HCT116 (cell line): ENCODE data around the gene RHOB. TPM values are rescaled to one million over a fixed set of nuclear protein-coding genes. Genes with fewer than 3 reads are reported as not detected.

Source experiments
- ATAC-seq: fragments of 200-7000 bp; cut with Tn5 transposase; 2 replicates; pipeline ENCODE4 v1.9.1; 2020; ENCODE audit warnings: mild to moderate bottlenecking, moderate library complexity
- BruUV-seq: library from RNA; stranded (reverse); fragments of 400-500 nt; replicated peaks from 2 replicates; lab custom pipeline; 2021; lab: Mats Ljungman, UMichigan
- CTCF ChIA-PET: fragments of 300-600 bp; sonication (Branson Sonifier 250); formaldehyde crosslinking; loops from one replicate; lab custom pipeline; 2021; ENCODE audit warnings: antibody characterized with exemption; lab: Charles Lee
- POLR2A ChIA-PET: fragments of 300-600, 350-600 bp; sonication (Branson Sonifier 250); formaldehyde crosslinking; loops from one replicate; lab custom pipeline; 2021; ENCODE audit warnings: antibody characterized with exemption; lab: Charles Lee
- RAD21 ChIA-PET, 2 experiments: fragments of 300-600 bp; sonication (Branson Sonifier 250); formaldehyde crosslinking; loops; one replicate each; lab custom pipeline; 2023; ENCODE audit warnings: low total read pairs in 2 of 2; ENCODE audit not compliant: uncharacterized antibody in 2 of 2, unreplicated experiment in 2 of 2, low non-redundant PET in 1 of 2; lab: Charles Lee
- DNase-seq: peaks from one replicate; pipeline ENCODE4 v3.0.0-alpha.2; 2010; ENCODE audit warnings: low read depth, low spot score
- H2AFZ ChIP-seq: fragments of 200-600 bp; shearing (Covaris generic), sonication (generic); 2 replicates; pipeline ENCODE4 v1.6.1; 2017; ENCODE audit warnings: low read depth, mixed run types, mixed read lengths, antibody characterized with exemption, low read length; ENCODE audit not compliant: poor library complexity, severe bottlenecking
- H3K27ac ChIP-seq: 2 replicates; pipeline ENCODE4 v1.5.1; 2012; ENCODE audit warnings: low read depth, low read length
- H3K27me3 ChIP-seq: fragments of 200-600 bp; sonication (generic); 2 replicates; pipeline ENCODE4 v1.6.1; 2016; ENCODE audit warnings: mixed run types, low read length, mixed read lengths; ENCODE audit not compliant: insufficient read depth
- H3K36me3 ChIP-seq, 2 experiments: fragments of 200-500 bp in 1 of 2; fragments of 200-600 bp in 1 of 2; sonication (Bioruptor generic) in 1 of 2; sonication (generic) in 1 of 2; 2 replicates each; pipeline versions ENCODE4 v1.5.1 to v1.6.1; 2014 to 2016; ENCODE audit warnings: low read length in 2 of 2, inconsistent platforms in 1 of 2, mixed read lengths in 1 of 2, mixed run types in 1 of 2; ENCODE audit not compliant: insufficient read depth in 2 of 2, control insufficient read depth in 1 of 2
- H3K4me1 ChIP-seq, 2 experiments: fragments of 200-600 bp in 1 of 2; sonication (generic) in 1 of 2; 2 replicates each; pipeline versions ENCODE4 v1.5.1 to v1.6.1; 2012 to 2017; ENCODE audit warnings: low read length in 2 of 2, inconsistent platforms in 1 of 2, mild to moderate bottlenecking in 1 of 2, mixed read lengths in 1 of 2, mixed run types in 1 of 2, moderate library complexity in 1 of 2; ENCODE audit not compliant: insufficient read depth in 2 of 2, control insufficient read depth in 1 of 2
- H3K4me2 ChIP-seq: fragments of 200-600 bp; sonication (generic); 2 replicates; pipeline ENCODE4 v1.6.1; 2017; ENCODE audit warnings: mixed run types, low read length, mixed read lengths
- H3K4me3 ChIP-seq, 2 experiments: fragments of 200-600 bp in 1 of 2; sonication (generic) in 1 of 2; replicated peaks in 1 of 2; 2 replicates each; pipeline ENCODE4 v1.5.1; 2011 to 2016; ENCODE audit warnings: low read length in 2 of 2, control low read depth in 1 of 2, low read depth in 1 of 2, mild to moderate bottlenecking in 1 of 2, mixed read lengths in 1 of 2, mixed run types in 1 of 2
- H3K79me2 ChIP-seq: fragments of 200-600 bp; sonication (generic); 2 replicates; pipeline ENCODE4 v1.6.1; 2017; ENCODE audit warnings: mild to moderate bottlenecking, mixed run types, low read length, moderate library complexity, mixed read lengths; ENCODE audit not compliant: insufficient read depth
- H3K9ac ChIP-seq: fragments of 200-600 bp; sonication (generic); 2 replicates; pipeline ENCODE4 v1.6.1; 2016; ENCODE audit warnings: low read length, mixed read lengths
- H3K9me2 ChIP-seq: fragments of 200-600 bp; sonication (generic), shearing (Covaris generic); 2 replicates; pipeline ENCODE4 v1.6.1; 2017; ENCODE audit warnings: mixed run types, mild to moderate bottlenecking, moderate library complexity; ENCODE audit not compliant: insufficient read depth
- H3K9me3 ChIP-seq, 2 experiments: fragments of 200-500 bp in 1 of 2; fragments of 200-600 bp in 1 of 2; sonication (Bioruptor generic) in 1 of 2; sonication (generic) in 1 of 2; 2 replicates each; pipeline ENCODE4 v1.6.1; 2014 to 2017; ENCODE audit warnings: low read length in 2 of 2, mixed read lengths in 2 of 2, inconsistent platforms in 1 of 2, low read depth in 1 of 2, mild to moderate bottlenecking in 1 of 2, mixed run types in 1 of 2, moderate library complexity in 1 of 2; ENCODE audit not compliant: control insufficient read depth in 1 of 2, insufficient read depth in 1 of 2
- H4K20me1 ChIP-seq: fragments of 200-600 bp; sonication (generic), shearing (Covaris generic); 2 replicates; pipeline ENCODE4 v1.6.1; 2017; ENCODE audit warnings: mixed run types, mild to moderate bottlenecking, moderate library complexity; ENCODE audit not compliant: insufficient read depth
- CBX3 ChIP-seq: IDR thresholded peaks from 2 replicates; pipeline ENCODE4 v1.6.1; 2012; ENCODE audit warnings: low read depth
- CEBPB ChIP-seq: IDR thresholded peaks from 2 replicates; pipeline ENCODE4 v1.6.1; 2012; ENCODE audit warnings: low read depth
- EGR1 ChIP-seq: IDR thresholded peaks from 2 replicates; pipeline ENCODE4 v1.6.1; 2012; ENCODE audit warnings: low read depth
- ELF1 ChIP-seq: IDR thresholded peaks from 2 replicates; pipeline ENCODE4 v1.6.1; 2012; ENCODE audit warnings: low read depth, borderline replicate concordance
- EZH2 ChIP-seq: fragments of 200-600 bp; sonication (generic); IDR thresholded peaks from 2 replicates; pipeline ENCODE4 v1.6.1; 2017; ENCODE audit warnings: antibody characterized with exemption, mixed run types
- EZH2phosphoT487 ChIP-seq: fragments of 200-600 bp; IDR thresholded peaks from 2 replicates; pipeline ENCODE4 v1.6.1; 2018; ENCODE audit warnings: antibody characterized with exemption, borderline replicate concordance
- JUND ChIP-seq: IDR thresholded peaks from 2 replicates; pipeline ENCODE4 v1.6.1; 2012
- POLR2A ChIP-seq: IDR thresholded peaks from 2 replicates; pipeline ENCODE4 v1.7.0; 2011; ENCODE audit warnings: borderline replicate concordance; ENCODE audit not compliant: insufficient read depth, insufficient read length; ENCODE audit errors: extremely low read depth
- RAD21 ChIP-seq: IDR thresholded peaks from 2 replicates; pipeline ENCODE4 v1.6.1; 2012; ENCODE audit warnings: low read depth, mild to moderate bottlenecking
- SRF ChIP-seq: IDR thresholded peaks from 2 replicates; pipeline ENCODE4 v1.6.1; 2012; ENCODE audit warnings: low read depth
- YY1 ChIP-seq: IDR thresholded peaks from 2 replicates; pipeline ENCODE4 v1.6.1; 2011; ENCODE audit warnings: low read length, low read depth, moderate library complexity, mild to moderate bottlenecking; ENCODE audit not compliant: insufficient replicate concordance; ENCODE audit errors: extremely low read depth
- ZBTB33 ChIP-seq: IDR thresholded peaks from 2 replicates; pipeline ENCODE4 v1.6.1; 2011; ENCODE audit warnings: mild to moderate bottlenecking, low read length, moderate library complexity; ENCODE audit not compliant: insufficient replicate concordance; ENCODE audit errors: extremely low read depth
- ZNF274 ChIP-seq: fragments of 200-500 bp; sonication (Bioruptor generic); IDR thresholded peaks from 2 replicates; pipeline ENCODE4 v1.6.1; 2014; ENCODE audit warnings: mild to moderate bottlenecking, low read depth, low read length, inconsistent platforms
- intact Hi-C: fragments of 100-400 bp; cut with micrococcal nuclease; formaldehyde crosslinking; loops from 2 replicates; pipeline ENCODE4 v1.10.0; 2022
- total RNA-seq: library from RNA; stranded (reverse); gene quantifications from one replicate; pipeline ENCODE4 v1.2.1, GENCODE V29; 2021; ENCODE audit not compliant: unreplicated experiment
- TF ChIP-seq, protein P1 (sequence below): IDR thresholded peaks from 2 replicates; pipeline ENCODE4 v1.6.1; 2012; ENCODE audit warnings: low read depth

The RHOB gene
- total RNA-seq, 1 experiment from 2014 or later, result 72.9 TPM

DNA sequence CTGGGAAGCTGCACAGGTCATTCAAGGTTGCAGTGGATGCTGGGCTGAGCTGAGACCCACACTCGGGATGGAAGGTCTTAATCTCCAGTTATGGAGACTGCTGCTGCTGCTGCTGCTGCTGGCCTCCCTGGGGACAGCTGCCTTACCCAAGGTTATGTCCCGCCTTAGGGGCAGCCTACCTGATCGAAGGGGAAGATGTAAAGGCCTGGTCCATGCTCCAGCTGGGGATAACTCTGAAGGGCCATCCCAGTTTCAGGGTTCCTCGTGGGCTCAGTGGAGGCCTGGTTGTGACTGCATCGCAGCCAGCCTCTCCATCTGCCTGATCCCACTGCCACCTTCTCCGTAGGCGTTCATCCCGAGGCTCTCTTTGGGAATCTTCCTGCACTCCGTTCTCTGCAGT lies 33.0 kb downstream of the RHOB start:
- Histone ChIP-seq H3K4me3 (no peak overlapping the region), H4K20me1 (no peaks in the 10 kb centered on the region), H3K27ac (no peak overlapping the region), H3K27me3 (no peaks in the 10 kb centered on the region), H3K9ac (no peak overlapping the region), H2AFZ (no peak overlapping the region), H3K79me2 (no peaks in the 10 kb centered on the region), H3K4me1 (no peaks in the 10 kb centered on the region), H3K36me3 (no peaks in the 10 kb centered on the region), H3K9me3 (no peaks in the 10 kb centered on the region), H3K9me2 (no peaks in the 10 kb centered on the region), H3K4me2 (no peak overlapping the region)
- intact Hi-C loops, result no loop called here
- ChIA-PET RAD21 (no interaction called here), POLR2A (no interaction called here), CTCF (no interaction called here)
- TF ChIP-seq RAD21, result no peak
- no peak for DNase-seq
- no TSS peak for BruUV-seq
- ATAC-seq, result no peak

- POLR2A ChIA-PET, result no interaction called here
- intact Hi-C loops, result no loop called here
- DNase-seq (no peak), ATAC-seq (no peak)
- Histone ChIP-seq H3K79me2 (no peaks in the 10 kb centered on the region), H3K4me3 (no peak overlapping the region), H3K27me3 (no peaks in the 10 kb centered on the region), H3K9me2 (no peaks in the 10 kb centered on the region), H3K9me3 (no peaks in the 10 kb centered on the region), H3K27ac (no peak overlapping the region), H3K4me1 (no peaks in the 10 kb centered on the region), H2AFZ (no peak overlapping the region), H4K20me1 (no peaks in the 10 kb centered on the region), H3K36me3 (no peaks in the 10 kb centered on the region), H3K9ac (no peak overlapping the region), H3K4me2 (no peak overlapping the region)
- CTCF ChIA-PET, result no interaction called here
- RAD21 ChIA-PET, result no interaction called here
- BruUV-seq, result no TSS peak
- TF ChIP-seq YY1 (no peak), JUND (no peak), SRF (no peak), EZH2 (no peak), POLR2A (no peak), EZH2phosphoT487 (no peak), CEBPB (no peak), CBX3 (no peak), ELF1 (no peak), ZBTB33 (no peak), ZNF274 (no peak), RAD21 (no peak), EGR1 (no peak)
- TF ChIP-seq, protein P1, sequence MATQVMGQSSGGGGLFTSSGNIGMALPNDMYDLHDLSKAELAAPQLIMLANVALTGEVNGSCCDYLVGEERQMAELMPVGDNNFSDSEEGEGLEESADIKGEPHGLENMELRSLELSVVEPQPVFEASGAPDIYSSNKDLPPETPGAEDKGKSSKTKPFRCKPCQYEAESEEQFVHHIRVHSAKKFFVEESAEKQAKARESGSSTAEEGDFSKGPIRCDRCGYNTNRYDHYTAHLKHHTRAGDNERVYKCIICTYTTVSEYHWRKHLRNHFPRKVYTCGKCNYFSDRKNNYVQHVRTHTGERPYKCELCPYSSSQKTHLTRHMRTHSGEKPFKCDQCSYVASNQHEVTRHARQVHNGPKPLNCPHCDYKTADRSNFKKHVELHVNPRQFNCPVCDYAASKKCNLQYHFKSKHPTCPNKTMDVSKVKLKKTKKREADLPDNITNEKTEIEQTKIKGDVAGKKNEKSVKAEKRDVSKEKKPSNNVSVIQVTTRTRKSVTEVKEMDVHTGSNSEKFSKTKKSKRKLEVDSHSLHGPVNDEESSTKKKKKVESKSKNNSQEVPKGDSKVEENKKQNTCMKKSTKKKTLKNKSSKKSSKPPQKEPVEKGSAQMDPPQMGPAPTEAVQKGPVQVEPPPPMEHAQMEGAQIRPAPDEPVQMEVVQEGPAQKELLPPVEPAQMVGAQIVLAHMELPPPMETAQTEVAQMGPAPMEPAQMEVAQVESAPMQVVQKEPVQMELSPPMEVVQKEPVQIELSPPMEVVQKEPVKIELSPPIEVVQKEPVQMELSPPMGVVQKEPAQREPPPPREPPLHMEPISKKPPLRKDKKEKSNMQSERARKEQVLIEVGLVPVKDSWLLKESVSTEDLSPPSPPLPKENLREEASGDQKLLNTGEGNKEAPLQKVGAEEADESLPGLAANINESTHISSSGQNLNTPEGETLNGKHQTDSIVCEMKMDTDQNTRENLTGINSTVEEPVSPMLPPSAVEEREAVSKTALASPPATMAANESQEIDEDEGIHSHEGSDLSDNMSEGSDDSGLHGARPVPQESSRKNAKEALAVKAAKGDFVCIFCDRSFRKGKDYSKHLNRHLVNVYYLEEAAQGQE, result no peak
Measured at GRCh38 chr2:20480913-20481312, 34.0 kb downstream of the RHOB start.
